Esophagus squamous epithelium (tissue), 5 donors: Measurements from ENCODE around the gene MRPL2. TPM values are rescaled to one million over a fixed set of nuclear protein-coding genes. Genes with fewer than 3 reads are reported as not detected.

Experiments
- DNase-seq: peaks from one replicate; lab custom pipeline; 2025; lab: John Stamatoyannopoulos, UW
- H3K27ac ChIP-seq, 4 donors: fragments of 200-600 bp; sonication (generic); one replicate each; pipeline ENCODE4 v1.5.1; 2016 to 2019; ENCODE audit warnings: mild to moderate bottlenecking in 1 of 4
- H3K27me3 ChIP-seq, 4 donors: fragments of 200-600 bp; sonication (generic); 1 replicate in 3 of 4; 2 replicates in 1 of 4; pipeline versions ENCODE4 v1.5.1 to v1.6.0; 2017 to 2021; ENCODE audit warnings: antibody characterized with exemption in 1 of 4
- H3K36me3 ChIP-seq, 3 donors: fragments of 200-600 bp; sonication (generic); one replicate each; pipeline ENCODE4 v1.5.1; 2016 to 2019
- H3K4me1 ChIP-seq, 3 donors: fragments of 200-600 bp; sonication (generic); one replicate each; pipeline ENCODE4 v1.5.1; 2017 to 2019
- H3K4me3 ChIP-seq, 4 donors: fragments of 200-600 bp; sonication (generic); 1 replicate in 3 of 4; 2 replicates in 1 of 4; pipeline ENCODE4 v1.5.1; 2016 to 2019; ENCODE audit warnings: mild to moderate bottlenecking in 2 of 4, moderate library complexity in 1 of 4
- H3K9me3 ChIP-seq, 3 donors: fragments of 200-600 bp; sonication (generic); one replicate each; pipeline ENCODE4 v1.5.1; 2016 to 2019
- POLR2A ChIP-seq, 4 donors: fragments of 450-650 bp; IDR thresholded peaks; one replicate each; pipeline ENCODE4 v1.6.1; 2017; ENCODE audit warnings: antibody characterized with exemption in 4 of 4, mild to moderate bottlenecking in 4 of 4, moderate library complexity in 3 of 4
- WGBS, 2 donors: methylation state at CpG; one replicate each; pipeline ENCODE4 v1.1.5; 2018; 5-methylcytosine and 5-hydroxymethylcytosine counted together
- intact Hi-C: fragments of 100-400 bp; cut with DNase I; formaldehyde crosslinking; loops from one replicate; pipeline ENCODE4 v1.15.0; 2022
- total RNA-seq, 4 donors: library from RNA; depleted of rRNA; stranded (reverse); fragments of >200 nt; gene quantifications; one replicate each; pipeline ENCODE4 v1.1.0, GENCODE V29; 2016
- TF ChIP-seq, protein P1 (sequence below), 6 experiments: fragments of 450-650 bp in 4 of 6; fragments of 200-600 bp in 2 of 6; sonication (generic) in 2 of 6; IDR thresholded peaks; one replicate each; pipeline ENCODE4 v1.5.1; 2016 to 2019; ENCODE audit warnings: antibody characterized with exemption in 6 of 6, mild to moderate bottlenecking in 4 of 6, moderate library complexity in 4 of 6
- donor health status: DM: yes; HTN: yes; CAD: no.

The MRPL2 gene
- total RNA-seq, 4 donors from 2014 or later, result 23.3 to 29.1 (median 24.5) TPM

DNA sequence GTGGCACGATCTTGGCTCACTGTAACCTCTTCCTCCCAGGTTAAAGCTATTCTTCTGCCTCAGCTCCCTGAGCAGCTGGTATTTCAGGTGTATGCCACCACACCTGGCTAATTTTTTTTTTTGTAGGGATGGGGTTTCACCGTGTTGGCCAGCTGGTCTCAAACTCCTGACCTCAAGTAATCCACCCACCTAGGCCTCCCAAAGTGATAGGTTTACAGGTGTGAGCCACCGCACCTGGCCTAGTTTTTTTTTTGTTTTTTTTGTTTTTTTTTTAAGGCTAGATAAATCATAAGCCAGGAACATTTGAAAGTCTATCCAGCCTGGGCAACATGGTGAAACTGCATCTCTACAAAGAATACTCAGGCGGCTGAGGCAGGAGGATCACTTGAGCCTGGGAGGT, 26.9 kb downstream of the MRPL2 start:
- Histone ChIP-seq H3K4me1 (no peaks in the 10 kb centered on the region), H3K9me3 (no peaks in the 10 kb centered on the region), H3K4me3 (no peak overlapping the region), H3K27me3 (no peaks in the 10 kb centered on the region), H3K36me3 (peaks cover 18 to 99% (median 30%) of the 10 kb centered on the region in 3 donors), H3K27ac (no peak overlapping the region)
- 88 to 93% methylated on average over 4 of the region's 4 CpGs for WGBS, 2 donors
- intact Hi-C loops, result no loop called here
- TF ChIP-seq, protein P1, sequence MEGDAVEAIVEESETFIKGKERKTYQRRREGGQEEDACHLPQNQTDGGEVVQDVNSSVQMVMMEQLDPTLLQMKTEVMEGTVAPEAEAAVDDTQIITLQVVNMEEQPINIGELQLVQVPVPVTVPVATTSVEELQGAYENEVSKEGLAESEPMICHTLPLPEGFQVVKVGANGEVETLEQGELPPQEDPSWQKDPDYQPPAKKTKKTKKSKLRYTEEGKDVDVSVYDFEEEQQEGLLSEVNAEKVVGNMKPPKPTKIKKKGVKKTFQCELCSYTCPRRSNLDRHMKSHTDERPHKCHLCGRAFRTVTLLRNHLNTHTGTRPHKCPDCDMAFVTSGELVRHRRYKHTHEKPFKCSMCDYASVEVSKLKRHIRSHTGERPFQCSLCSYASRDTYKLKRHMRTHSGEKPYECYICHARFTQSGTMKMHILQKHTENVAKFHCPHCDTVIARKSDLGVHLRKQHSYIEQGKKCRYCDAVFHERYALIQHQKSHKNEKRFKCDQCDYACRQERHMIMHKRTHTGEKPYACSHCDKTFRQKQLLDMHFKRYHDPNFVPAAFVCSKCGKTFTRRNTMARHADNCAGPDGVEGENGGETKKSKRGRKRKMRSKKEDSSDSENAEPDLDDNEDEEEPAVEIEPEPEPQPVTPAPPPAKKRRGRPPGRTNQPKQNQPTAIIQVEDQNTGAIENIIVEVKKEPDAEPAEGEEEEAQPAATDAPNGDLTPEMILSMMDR (IDR thresholded peaks at IDR 0.05), result no peak
- TF ChIP-seq POLR2A (IDR thresholded peaks at IDR 0.05), result no peak
- no peak for DNase-seq

GRCh38 chr6:43029120-43029519, 30.1 kb downstream of the MRPL2 start:
- Histone ChIP-seq H3K9me3 (no peaks in the 10 kb centered on the region), H3K27ac (no peak overlapping the region), H3K4me3 (no peak overlapping the region), H3K36me3 (peaks cover 13 to 99% (median 62%) of the 10 kb centered on the region in 3 donors), H3K4me1 (peaks cover 0 to 3% (median 0%) of the 10 kb centered on the region in 3 donors), H3K27me3 (no peaks in the 10 kb centered on the region)
- WGBS, 2 donors, result 91 to 95% methylated on average over 9 of the region's 9 CpGs
- intact Hi-C loops, result no loop called here
- DNase-seq, result no peak
- no peak for TF ChIP-seq POLR2A (IDR thresholded peaks at IDR 0.05)
- TF ChIP-seq, protein P1 (IDR thresholded peaks at IDR 0.05), result no peak

DNA sequence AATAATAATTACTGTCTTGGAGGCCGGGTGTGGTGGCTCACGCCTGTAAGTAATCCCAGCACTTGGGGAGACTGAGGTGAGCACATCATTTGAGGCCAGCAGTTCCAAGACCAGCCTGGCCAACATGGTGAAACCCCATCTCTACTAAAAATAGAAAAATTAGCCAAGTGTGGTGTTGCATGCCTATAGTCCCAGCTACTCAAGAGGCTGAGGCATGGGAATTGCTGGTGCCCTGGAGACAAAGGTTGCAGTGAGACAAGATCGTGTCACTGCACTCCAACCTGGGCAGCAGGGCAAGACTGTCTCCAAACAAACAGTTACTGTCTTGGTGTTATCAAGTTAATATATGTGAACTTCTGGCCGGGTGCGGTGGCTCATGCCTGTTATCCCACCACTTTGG, 32.9 kb downstream of the MRPL2 start:
- Histone ChIP-seq H3K4me3 (no peak overlapping the region), H3K36me3 (peaks cover 11 to 85% (median 63%) of the 10 kb centered on the region in 3 donors), H3K27me3 (no peaks in the 10 kb centered on the region), H3K9me3 (no peaks in the 10 kb centered on the region), H3K4me1 (peaks cover 1 to 25% (median 18%) of the 10 kb centered on the region in 3 donors), H3K27ac (no peak overlapping the region)
- intact Hi-C loops, result no loop called here
- WGBS, 2 donors, result 89 to 95% methylated on average over 5 of the region's 5 CpGs
- no peak for TF ChIP-seq POLR2A (IDR thresholded peaks at IDR 0.05)
- TF ChIP-seq, protein P1 (IDR thresholded peaks at IDR 0.05), result no peak
- no peak for DNase-seq

DNA sequence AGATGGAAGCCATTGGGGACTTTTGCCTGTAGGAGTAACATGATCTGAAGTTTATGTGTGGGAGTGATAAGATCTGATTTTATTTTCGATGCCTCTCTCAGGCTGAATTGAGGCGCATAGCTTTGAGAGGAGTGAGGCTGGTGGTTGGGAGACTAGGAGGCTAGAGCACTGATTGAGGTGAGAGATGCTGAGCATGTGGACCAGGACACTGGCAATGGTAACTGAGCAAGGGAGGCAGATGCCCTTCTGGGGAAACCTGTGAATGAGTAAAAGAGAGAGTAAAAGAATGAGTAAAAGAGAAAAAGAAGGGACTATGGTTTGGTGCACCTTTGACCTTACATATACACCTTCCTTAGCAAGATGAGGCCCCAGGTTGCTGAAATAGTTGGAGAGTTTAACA, 34.8 kb downstream of the MRPL2 start:
- Histone ChIP-seq H3K9me3 (no peaks in the 10 kb centered on the region), H3K4me3 (no peak overlapping the region), H3K36me3 (peaks cover 11 to 79% (median 58%) of the 10 kb centered on the region in 3 donors), H3K27ac (no peak overlapping the region), H3K4me1 (peaks cover 9 to 34% (median 26%) of the 10 kb centered on the region in 3 donors), H3K27me3 (no peaks in the 10 kb centered on the region)
- intact Hi-C loops, result no loop called here
- no peak for TF ChIP-seq POLR2A (IDR thresholded peaks at IDR 0.05)
- no peak for DNase-seq
- WGBS, 2 donors, result 83 to 95% methylated on average over 2 of the region's 2 CpGs

GRCh38 chr6:43021270-43022047, 37.8 kb downstream of the MRPL2 start, which contains the start of gene RRP36:
TSS of gene RRP36 (plus strand) at chr6:43021623. CDS start at chr6:43021655, 32 bp downstream.
- intact Hi-C loops, result no loop called here
- TF ChIP-seq, protein P1 (IDR thresholded peaks at IDR 0.05), result no peak
- peak in 1 of 4 donors; percentile 29 for TF ChIP-seq POLR2A (IDR thresholded peaks at IDR 0.05)
- Histone ChIP-seq H3K36me3 (peaks cover 10 to 78% (median 50%) of the 10 kb centered on the region in 3 donors), H3K4me1 (peaks cover 16 to 48% (median 38%) of the 10 kb centered on the region in 3 donors), H3K4me3 (peak within 1 kb of the TSS; percentile 57 to 98 (median 81)), H3K9me3 (no peaks in the 10 kb centered on the region), H3K27me3 (no peaks in the 10 kb centered on the region), H3K27ac (peak within 1 kb of the TSS; percentile 83 to 95 (median 90))
- no peak for DNase-seq
- WGBS, 2 donors, result 0 to 1% methylated on average over 11 to 14 of the region's 56 CpGs
